Effector memory CD8-positive, alpha-beta T cell (primary cell): Measurements from ENCODE around the gene WBP2.

Experiments
- ATAC-seq: fragments of 150-1000 bp; cut with Tn5 transposase; replicated peaks from 2 replicates; pipeline ENCODE4 v1.10.0; 2021; ENCODE audit warnings: mild to moderate bottlenecking, moderate library complexity
- DNase-seq, 3 experiments: peaks; one replicate each; pipeline ENCODE4 v3.0.0; 2021
- H3K27ac Mint-ChIP-seq, 2 donors: one replicate each; pipeline ENCODE4 v1.8.0; 2022; ENCODE audit warnings: mild to moderate bottlenecking in 2 of 2, mixed read lengths in 2 of 2, moderate library complexity in 2 of 2
- H3K27me3 Mint-ChIP-seq, 2 donors: one replicate each; pipeline ENCODE4 v1.8.0; 2022; ENCODE audit warnings: mixed read lengths in 2 of 2
- H3K36me3 Mint-ChIP-seq: one replicate; pipeline ENCODE4 v1.8.0; 2022; ENCODE audit warnings: mild to moderate bottlenecking, moderate library complexity, mixed read lengths; ENCODE audit not compliant: insufficient read depth
- H3K4me1 Mint-ChIP-seq, 2 donors: one replicate each; pipeline ENCODE4 v1.8.0; 2022; ENCODE audit warnings: low read depth in 2 of 2, mixed read lengths in 2 of 2
- H3K4me3 Mint-ChIP-seq, 2 donors: one replicate each; pipeline ENCODE4 v1.8.0; 2022; ENCODE audit warnings: mild to moderate bottlenecking in 2 of 2, mixed read lengths in 2 of 2, moderate library complexity in 2 of 2
- H3K9me3 Mint-ChIP-seq, 2 donors: one replicate each; pipeline ENCODE4 v1.8.0; 2022; ENCODE audit warnings: mixed read lengths in 2 of 2

Gene WBP2

DNA sequence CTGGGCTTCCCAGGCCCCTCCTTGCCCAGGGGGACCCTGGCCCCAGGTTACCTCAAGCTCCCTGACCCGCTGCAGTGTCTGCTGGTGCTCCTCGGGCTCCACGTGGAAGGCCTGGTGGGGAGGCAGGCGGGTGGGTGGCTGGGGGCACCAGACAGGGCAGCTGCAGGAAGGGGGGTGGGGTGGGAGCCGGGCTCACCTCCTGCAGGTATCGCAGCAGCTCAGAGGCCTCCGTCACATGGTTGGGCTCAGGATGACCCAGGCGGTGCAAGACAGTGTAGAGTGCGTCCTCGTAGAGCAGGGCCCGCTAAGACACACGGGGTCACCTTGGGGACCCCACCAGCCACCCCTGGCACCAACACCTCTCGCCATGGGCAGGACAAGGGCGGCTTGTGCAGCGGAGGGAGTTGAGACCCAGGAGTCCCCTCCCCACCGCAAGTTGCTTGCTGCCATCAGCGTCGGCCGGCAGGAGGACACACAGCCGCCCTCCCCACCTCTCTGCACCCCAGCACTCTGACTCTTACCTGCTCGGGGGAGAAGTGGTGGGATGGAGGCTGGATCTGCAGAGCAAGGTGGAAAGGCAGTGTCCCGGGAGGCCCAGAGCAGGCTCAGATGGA lies 12.1 kb downstream of the WBP2 start:
- ATAC-seq = peak; percentile 28
- DNase-seq = peak in 1 of 3 experiments; percentile 25
- peak overlapping the region; percentile 92 to 95 for H3K27ac Mint-ChIP-seq
- H3K27me3 Mint-ChIP-seq = no peaks in the 10 kb centered on the region
- peaks cover 54% of the 10 kb centered on the region for H3K36me3 Mint-ChIP-seq
- peak overlapping the region; percentile 90 to 93 for H3K4me3 Mint-ChIP-seq
- H3K9me3 Mint-ChIP-seq = no peaks in the 10 kb centered on the region
- H3K4me1 Mint-ChIP-seq = peaks cover 9 to 22% of the 10 kb centered on the region in 2 donors

DNA sequence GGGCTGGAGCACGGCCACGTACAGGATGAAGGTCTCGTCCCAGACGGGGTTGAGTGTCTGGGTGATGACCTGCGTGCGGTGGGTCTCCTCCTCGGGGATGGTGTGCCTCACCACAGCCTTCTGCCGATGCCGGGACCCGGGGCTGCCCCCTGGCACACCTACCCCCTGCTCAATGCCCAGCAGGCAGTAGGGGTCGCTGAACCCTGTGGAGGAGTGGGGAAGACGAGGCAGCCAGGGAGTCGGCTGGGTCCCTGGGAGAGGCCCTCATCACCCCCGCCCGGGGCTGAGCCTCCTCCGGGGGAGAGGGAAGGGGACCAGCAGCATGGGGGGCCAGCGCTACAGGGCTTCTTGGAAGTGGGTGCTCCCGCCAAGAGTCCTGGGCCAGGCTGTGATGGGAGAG lies 12.7 kb downstream of the WBP2 start:
- H3K36me3 Mint-ChIP-seq = peaks cover 60% of the 10 kb centered on the region
- DNase-seq = no peak
- H3K9me3 Mint-ChIP-seq = no peaks in the 10 kb centered on the region
- H3K4me1 Mint-ChIP-seq = peaks cover 6 to 22% of the 10 kb centered on the region in 2 donors
- H3K27me3 Mint-ChIP-seq = no peaks in the 10 kb centered on the region
- ATAC-seq = no peak
- peak overlapping the region; percentile 92 to 95 for H3K27ac Mint-ChIP-seq
- H3K4me3 Mint-ChIP-seq = peak overlapping the region; percentile 90 to 93

DNA sequence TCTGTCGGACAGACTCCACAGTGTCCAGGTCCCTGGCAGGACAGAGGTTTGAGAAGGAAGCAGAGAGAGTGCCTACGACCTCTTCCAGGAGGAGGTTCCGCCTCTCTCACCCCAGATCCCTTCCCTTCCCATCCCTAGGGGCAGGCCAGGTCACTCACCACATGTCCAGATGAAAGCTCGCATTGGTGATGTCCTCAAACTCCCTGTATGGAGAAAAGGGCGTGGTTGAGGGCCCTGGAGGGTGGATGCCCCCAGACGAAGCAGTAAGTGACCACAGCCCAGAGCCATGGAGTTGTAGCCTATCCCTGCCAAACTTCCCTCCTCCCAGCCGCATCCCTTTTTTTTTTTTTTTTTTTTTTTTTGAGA lies 14.4 kb downstream of the WBP2 start:
- peak overlapping the region in 1 of 2 donors; percentile 19 for H3K4me3 Mint-ChIP-seq
- H3K4me1 Mint-ChIP-seq = peaks cover 6 to 22% of the 10 kb centered on the region in 2 donors
- ATAC-seq (no peak), DNase-seq (no peak)
- H3K27ac Mint-ChIP-seq = no peak overlapping the region
- H3K9me3 Mint-ChIP-seq = no peaks in the 10 kb centered on the region
- peaks cover 61% of the 10 kb centered on the region for H3K36me3 Mint-ChIP-seq
- H3K27me3 Mint-ChIP-seq = no peaks in the 10 kb centered on the region

DNA sequence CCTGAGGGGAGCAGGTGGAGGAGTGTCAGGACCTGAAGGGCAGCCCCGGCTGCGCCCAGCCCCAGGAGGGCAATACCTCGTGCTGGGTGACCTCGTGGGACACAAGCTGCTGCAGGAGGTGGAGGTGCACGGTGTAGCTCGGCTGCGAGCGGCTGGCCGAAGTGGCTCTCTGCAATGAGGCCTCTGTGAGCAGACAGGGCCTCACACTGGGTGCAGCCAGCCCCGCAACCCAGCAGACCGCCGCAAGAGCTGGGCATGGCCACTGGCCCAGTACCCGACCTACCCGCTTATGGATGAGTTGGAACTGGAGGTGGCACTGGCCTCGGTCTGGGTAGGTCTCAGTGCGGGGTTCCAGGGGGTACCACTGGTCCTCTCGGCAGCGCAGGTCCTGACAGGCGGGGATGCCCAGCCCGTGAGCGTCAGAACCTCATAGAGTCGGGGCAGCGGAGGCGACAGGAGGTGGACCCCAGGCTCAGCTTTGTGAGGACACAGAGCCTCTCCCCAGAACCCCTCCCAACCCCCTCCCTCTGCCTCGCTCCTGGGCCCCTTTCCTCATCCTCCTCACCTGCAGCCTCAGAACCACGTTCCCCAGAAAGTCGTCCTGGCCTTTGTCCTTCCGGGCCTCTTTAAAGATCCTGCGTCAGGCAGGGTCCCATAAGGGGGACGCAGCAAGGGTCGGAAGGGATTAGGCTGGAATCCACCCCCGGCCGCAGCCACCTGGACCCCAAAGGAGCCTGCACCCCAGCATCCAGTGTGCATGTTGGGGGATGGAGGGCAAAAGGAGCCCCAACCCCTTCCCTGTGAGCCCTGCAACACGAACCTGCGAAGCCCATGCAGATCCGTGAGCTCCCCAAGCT lies 15.0 kb downstream of the WBP2 start:
- H3K4me1 Mint-ChIP-seq = peaks cover 6 to 17% of the 10 kb centered on the region in 2 donors
- H3K27me3 Mint-ChIP-seq = no peaks in the 10 kb centered on the region
- DNase-seq (no peak), ATAC-seq (no peak)
- peak overlapping the region in 1 of 2 donors; percentile 19 for H3K4me3 Mint-ChIP-seq
- peak overlapping the region; percentile 17 to 38 for H3K27ac Mint-ChIP-seq
- H3K36me3 Mint-ChIP-seq = peaks cover 63% of the 10 kb centered on the region
- no peaks in the 10 kb centered on the region for H3K9me3 Mint-ChIP-seq

DNA sequence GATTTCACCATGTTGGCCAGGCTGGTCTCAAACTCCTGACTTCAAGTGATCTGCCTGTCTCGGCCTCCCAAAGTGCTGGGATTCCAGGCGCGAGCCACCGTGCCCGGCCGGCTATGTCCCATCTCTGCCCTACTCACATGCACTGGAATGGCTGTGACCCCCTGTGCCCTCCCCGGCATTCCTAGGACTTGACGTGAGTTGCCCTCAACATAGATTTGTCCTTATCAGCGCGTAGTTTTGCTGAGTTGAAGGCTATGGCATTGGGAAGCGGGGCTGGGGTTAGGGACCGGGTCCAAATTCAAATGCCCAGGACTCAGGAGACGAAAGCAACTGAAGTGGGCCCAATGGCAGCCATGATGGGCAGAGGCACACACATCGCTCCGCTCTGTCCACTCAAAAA lies 16.7 kb downstream of the WBP2 start:
- Mint-ChIP-seq H3K9me3 (no peaks in the 10 kb centered on the region), H3K27ac (peak overlapping the region; percentile 26 to 87), H3K4me1 (peaks cover 12 to 23% of the 10 kb centered on the region in 2 donors), H3K4me3 (no peak overlapping the region), H3K36me3 (peaks cover 72% of the 10 kb centered on the region), H3K27me3 (no peaks in the 10 kb centered on the region)
- DNase-seq = no peak
- ATAC-seq = no peak

DNA sequence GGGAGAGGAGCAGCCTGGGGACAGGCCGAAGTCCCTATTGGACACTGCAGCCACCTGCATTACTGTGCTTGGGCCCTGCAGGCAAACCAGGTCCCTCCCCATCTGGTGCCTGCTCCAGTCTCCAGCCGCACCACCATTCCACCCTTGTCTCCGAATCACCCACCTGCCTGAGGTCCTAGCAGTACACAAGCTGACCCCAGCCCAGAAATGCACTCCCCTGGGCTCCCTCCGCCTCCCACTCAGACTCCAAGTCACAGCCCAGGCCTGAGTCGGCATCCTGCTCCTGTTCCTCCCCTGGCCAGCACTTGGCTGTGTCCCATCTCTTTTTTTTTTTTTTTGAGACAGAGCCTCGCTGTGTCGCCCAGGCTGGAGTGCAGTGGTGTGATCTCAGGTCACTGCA lies 17.2 kb downstream of the WBP2 start:
- Mint-ChIP-seq H3K4me1 (peaks cover 17 to 25% of the 10 kb centered on the region in 2 donors), H3K27ac (peak overlapping the region; percentile 26 to 87), H3K9me3 (no peaks in the 10 kb centered on the region), H3K36me3 (peaks cover 72% of the 10 kb centered on the region), H3K4me3 (peak overlapping the region in 1 of 2 donors; percentile 37), H3K27me3 (no peaks in the 10 kb centered on the region)
- DNase-seq = no peak
- no peak for ATAC-seq

DNA sequence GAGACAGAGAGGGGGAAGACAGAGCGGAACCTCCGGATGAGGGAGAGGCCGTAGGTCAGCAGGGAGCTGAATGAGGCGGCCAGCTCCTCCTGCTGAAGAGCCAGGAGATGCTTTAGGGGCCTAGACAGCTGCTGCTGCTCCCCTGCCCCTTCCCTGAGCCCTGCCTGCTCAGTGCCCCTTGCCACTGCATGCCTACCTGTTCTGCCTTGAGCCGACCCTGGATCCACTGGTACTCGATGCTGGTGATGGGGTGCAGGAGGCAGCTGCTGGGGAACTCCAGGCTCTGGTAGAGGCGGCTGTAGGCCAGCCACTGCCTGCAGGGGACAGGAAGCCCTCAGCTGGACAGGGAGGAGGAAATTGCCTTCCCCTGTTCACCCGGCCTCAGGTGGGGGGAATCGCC lies 18.5 kb downstream of the WBP2 start:
- Mint-ChIP-seq H3K4me3 (no peak overlapping the region), H3K27ac (peak overlapping the region; percentile 52 to 60), H3K4me1 (peaks cover 23 to 30% of the 10 kb centered on the region in 2 donors), H3K36me3 (peaks cover 77% of the 10 kb centered on the region), H3K9me3 (no peaks in the 10 kb centered on the region), H3K27me3 (no peaks in the 10 kb centered on the region)
- DNase-seq = no peak
- ATAC-seq = no peak

DNA sequence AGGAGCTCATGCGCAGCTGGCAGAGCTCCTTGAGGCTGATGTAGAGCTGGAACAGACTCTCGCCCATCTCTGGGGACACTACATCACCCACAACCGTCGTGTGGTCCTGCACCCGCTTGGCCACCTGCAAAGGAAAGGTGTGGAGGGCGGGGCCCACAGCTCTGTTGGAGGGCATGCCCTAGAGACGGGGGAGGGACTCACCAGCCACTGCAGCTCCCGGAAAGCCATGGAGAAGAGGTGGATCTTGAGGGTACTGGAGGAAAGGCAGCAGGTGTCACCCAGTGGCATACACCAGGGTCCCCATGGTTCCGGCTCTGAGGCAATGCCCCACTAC lies 19.5 kb downstream of the WBP2 start:
- ATAC-seq = no peak
- H3K27ac Mint-ChIP-seq = peak overlapping the region in 1 of 2 donors; percentile 91
- no peak for DNase-seq
- H3K36me3 Mint-ChIP-seq = peaks cover 74% of the 10 kb centered on the region
- no peaks in the 10 kb centered on the region for H3K27me3 Mint-ChIP-seq
- H3K4me1 Mint-ChIP-seq = peaks cover 23 to 30% of the 10 kb centered on the region in 2 donors
- H3K9me3 Mint-ChIP-seq = no peaks in the 10 kb centered on the region
- H3K4me3 Mint-ChIP-seq = no peak overlapping the region

DNA sequence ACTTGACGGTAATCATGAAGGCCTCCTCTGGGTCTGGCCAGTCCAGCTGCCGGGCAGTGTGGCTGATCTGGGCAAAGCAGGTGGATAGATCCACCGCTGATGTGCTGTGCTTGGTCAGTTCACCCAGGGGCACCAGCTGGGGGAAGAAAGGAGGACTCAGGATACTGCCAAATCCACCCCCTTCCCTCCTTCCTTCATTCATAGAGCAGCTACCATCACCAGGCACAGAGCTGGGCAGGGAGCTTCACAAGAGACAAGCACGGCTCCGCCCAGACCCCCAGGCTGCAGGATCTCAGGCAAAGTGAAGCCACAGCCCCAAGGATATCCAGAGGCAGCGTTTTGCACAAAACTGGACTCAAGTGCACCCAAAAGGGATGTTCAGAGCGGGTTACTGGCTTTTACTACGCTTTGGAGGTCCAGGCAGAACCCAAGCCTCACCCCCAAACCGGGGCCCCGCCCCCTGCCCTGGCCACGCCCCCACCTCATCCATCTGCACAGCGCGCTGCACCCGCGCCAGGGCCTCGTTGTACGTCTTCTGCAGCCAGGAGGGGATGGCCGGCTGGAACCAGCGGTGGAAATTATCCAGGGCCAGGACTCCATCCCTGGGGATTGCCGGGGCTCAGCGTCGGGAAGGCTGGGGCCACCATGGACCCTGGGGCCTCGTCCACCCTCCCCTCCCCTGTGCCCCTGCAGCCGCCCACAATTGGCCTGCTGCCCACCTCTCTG lies 20.0 kb downstream of the WBP2 start:
- no peaks in the 10 kb centered on the region for H3K9me3 Mint-ChIP-seq
- peaks cover 74% of the 10 kb centered on the region for H3K36me3 Mint-ChIP-seq
- peaks cover 23 to 31% of the 10 kb centered on the region in 2 donors for H3K4me1 Mint-ChIP-seq
- no peaks in the 10 kb centered on the region for H3K27me3 Mint-ChIP-seq
- H3K27ac Mint-ChIP-seq = peak overlapping the region; percentile 91 to 97
- DNase-seq = no peak
- H3K4me3 Mint-ChIP-seq = peak overlapping the region in 1 of 2 donors; percentile 17
- no peak for ATAC-seq

DNA sequence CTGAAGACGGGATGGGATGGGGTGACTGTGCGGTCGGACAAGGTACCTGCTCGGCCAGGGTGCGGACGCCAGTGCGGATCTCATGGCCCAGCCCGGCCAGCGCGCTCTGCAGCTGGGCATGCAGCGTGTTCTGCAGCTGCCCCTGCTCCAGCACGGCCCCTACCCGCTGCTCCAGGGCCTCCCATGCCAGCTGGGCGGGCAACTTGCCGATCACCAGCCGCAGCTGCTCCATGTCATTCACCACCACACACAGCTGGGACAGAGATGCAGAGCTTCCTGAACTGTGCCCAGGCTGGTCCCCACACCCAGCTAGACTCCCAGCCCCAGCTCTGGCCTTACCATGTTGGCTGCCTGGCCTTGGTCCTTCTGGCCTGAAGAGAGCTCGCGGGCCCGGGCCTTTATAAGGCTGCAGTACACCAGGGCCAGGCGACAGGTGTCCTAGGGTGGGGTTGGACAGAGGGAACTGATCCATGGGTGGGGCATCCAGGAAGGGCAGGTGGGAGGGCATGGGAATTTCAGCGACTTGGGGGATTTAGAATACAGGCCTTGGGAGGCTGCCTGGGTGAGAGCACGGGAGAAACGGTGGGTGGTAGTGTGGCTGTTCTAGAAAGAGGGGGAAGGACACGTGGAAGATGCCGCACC lies 20.7 kb downstream of the WBP2 start:
- peak overlapping the region in 1 of 2 donors; percentile 86 for H3K4me3 Mint-ChIP-seq
- no peak for ATAC-seq
- no peaks in the 10 kb centered on the region for H3K27me3 Mint-ChIP-seq
- H3K4me1 Mint-ChIP-seq = peaks cover 23 to 33% of the 10 kb centered on the region in 2 donors
- peaks cover 74% of the 10 kb centered on the region for H3K36me3 Mint-ChIP-seq
- peak overlapping the region; percentile 91 to 97 for H3K27ac Mint-ChIP-seq
- no peak for DNase-seq
- H3K9me3 Mint-ChIP-seq = no peaks in the 10 kb centered on the region

DNA sequence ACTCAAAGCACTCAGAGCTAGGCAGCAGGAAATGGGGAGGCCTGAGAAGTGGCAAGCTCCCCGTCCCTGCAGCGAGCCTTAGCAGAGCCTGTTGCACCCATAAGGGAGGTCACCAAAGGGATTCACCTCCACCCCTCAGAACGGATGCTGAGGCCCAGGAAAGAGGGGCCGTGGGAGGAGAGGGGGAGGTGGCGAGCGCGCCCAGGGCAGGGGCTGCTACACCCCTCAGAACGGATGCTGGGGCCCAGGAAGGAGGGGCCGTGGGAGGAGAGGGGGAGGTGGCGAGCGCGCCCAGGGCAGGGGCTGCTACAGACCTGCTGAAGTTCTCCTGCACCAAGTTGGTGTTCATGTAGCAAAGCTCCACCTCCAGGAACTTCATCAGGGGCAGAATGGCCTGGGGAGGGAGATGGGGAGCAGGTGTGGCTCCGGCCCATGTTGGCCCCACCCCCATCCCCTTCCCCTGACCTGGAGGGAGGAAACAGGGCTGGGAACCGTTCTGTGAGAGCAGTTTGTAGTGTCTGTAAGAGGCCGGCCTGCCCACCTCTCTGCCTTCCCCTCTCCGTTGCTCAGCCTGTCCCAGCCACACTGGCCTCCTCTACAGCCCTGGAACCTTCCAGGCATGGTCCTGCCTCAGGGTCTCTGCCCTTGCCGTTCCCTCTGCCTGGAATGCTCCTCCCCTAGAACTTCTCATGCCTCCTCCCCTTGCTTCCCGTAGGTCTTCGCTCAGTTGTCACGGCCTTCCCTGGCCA lies 22.3 kb downstream of the WBP2 start:
- no peaks in the 10 kb centered on the region for H3K27me3 Mint-ChIP-seq
- ATAC-seq (peak; percentile 22), DNase-seq (peak in 2 of 3 experiments; percentile 25 to 29)
- peaks cover 23 to 35% of the 10 kb centered on the region in 2 donors for H3K4me1 Mint-ChIP-seq
- H3K36me3 Mint-ChIP-seq = peaks cover 68% of the 10 kb centered on the region
- peak overlapping the region; percentile 91 to 97 for H3K27ac Mint-ChIP-seq
- no peaks in the 10 kb centered on the region for H3K9me3 Mint-ChIP-seq
- peak overlapping the region; percentile 85 to 86 for H3K4me3 Mint-ChIP-seq

DNA sequence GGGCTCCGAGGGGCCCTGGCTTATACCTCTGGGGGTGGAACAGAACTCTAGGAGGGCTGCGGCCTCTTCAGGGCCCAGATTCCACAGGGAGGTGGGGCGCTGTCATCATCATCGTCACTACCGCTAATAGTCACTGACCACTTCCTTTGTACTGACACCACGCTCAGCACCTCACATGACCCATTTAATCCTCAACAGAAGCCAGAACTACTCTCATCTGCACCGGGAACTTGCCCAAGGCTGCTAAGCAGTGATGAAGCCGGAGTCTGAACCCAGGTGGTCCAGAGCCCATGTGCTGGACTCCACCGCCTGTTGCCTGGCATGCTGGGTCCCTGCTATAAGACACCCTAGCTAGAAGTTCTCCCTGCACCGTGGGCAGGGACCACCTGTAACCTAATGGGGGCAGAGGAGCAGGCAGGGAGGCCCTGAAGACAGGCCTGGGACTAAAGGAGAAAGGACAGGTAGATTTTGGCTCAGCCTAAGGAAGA lies 22.9 kb downstream of the WBP2 start:
- Mint-ChIP-seq H3K27ac (peak overlapping the region; percentile 91 to 97), H3K4me3 (peak overlapping the region; percentile 85 to 86), H3K9me3 (no peaks in the 10 kb centered on the region), H3K27me3 (no peaks in the 10 kb centered on the region), H3K4me1 (peaks cover 23 to 37% of the 10 kb centered on the region in 2 donors), H3K36me3 (peaks cover 64% of the 10 kb centered on the region)
- peak; percentile 60 to 68 (median 64) for DNase-seq
- peak; percentile 74 for ATAC-seq
